ENCODE data around the gene EBLN2. TPM values are rescaled to one million over a fixed set of nuclear protein-coding genes. Genes with fewer than 3 reads are reported as not detected.
A peak's percentile ranks its signal among the peaks of the same experiment; 100 is the strongest.
"Not testable (repeated sequence)": the region's sequence is repeated elsewhere in the genome, so short reads cannot be mapped to it uniquely, and the experiment has no call there.

The EBLN2 gene
- total RNA-seq, 1 donor from 2014 or later, result 13.2 TPM

DNA sequence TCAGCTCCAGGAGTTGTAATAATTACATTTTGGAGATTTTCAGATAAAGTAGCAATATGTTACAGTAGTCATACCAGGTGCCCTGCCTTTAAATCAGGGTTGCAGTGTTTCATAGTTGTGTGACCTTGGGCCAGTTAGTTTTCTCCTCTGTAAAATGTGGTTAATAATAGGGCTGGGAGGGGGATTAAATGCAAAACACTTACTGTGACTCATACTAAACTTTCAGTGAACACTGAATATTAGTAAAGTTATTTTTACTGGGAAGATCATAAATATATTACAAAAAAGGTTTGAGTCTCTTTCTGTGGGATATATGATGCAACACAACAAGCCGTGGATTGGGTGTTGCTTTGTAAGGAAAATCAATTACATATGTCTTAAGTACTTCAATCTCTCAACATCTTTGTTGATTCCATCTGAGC lies 1.1 kb upstream of the EBLN2 start:
- DNase-seq (ENCODE audit: low spot score), result no peak

DNA sequence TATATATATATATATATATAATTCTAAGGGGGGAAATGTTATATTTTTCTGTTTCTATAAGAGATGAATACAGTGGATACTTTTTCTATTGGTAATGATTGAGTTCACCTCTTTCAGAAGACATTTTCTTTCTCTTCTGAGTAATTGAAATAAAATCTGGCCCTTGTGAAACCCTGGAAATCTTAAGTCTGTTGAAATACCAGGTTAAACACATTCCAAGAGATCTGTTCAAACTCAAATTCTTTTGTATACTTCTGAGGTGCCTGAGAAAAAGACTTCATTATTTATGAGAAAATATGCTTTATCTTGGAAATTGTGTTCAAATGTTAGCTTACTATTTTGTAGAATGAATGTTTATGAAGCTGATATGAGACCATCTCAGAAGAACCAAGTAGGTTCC lies 4.8 kb downstream of the EBLN2 start:
- DNase-seq (ENCODE audit: low spot score), result not testable (repeated sequence)

DNA sequence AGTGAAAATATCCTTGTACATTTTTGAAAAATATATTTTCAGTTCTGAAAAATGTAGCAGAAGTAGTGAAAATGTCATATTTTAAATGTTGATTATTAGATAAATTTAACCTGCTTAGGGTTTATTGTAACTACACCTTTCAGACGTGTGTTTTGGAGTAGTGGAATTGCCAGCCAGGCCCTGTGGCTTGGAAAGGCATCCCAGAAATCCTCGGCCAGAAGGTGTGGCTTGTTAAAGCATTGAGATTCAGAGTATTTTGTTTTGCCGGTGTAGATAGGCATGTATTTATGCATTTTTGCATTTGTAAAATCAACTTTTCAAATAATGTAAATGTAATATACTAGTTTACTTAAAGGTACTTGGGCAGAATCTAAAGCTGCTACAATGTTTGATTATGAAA lies 7.0 kb downstream of the EBLN2 start:
- DNase-seq (ENCODE audit: low spot score), result no peak

DNA sequence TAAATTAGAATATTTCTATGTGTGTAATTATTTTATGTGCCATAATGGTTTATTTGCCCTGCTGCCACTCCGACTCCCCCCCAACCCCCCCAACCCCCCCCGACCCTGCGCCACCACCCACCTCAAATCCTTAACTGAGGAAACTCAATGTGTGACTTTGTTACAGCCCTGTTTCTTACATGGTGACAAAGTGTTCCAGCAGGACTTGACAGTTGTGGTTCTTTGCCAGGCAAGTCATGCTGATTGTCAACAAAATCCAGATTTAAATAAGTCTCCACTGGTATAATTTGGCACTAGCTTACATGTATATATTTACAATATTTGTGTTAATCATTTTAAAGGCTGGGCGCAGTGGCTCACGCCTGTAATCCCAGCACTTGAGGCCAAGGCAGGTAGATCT lies 7.7 kb downstream of the EBLN2 start:
- DNase-seq (ENCODE audit: low spot score), result no peak

DNA sequence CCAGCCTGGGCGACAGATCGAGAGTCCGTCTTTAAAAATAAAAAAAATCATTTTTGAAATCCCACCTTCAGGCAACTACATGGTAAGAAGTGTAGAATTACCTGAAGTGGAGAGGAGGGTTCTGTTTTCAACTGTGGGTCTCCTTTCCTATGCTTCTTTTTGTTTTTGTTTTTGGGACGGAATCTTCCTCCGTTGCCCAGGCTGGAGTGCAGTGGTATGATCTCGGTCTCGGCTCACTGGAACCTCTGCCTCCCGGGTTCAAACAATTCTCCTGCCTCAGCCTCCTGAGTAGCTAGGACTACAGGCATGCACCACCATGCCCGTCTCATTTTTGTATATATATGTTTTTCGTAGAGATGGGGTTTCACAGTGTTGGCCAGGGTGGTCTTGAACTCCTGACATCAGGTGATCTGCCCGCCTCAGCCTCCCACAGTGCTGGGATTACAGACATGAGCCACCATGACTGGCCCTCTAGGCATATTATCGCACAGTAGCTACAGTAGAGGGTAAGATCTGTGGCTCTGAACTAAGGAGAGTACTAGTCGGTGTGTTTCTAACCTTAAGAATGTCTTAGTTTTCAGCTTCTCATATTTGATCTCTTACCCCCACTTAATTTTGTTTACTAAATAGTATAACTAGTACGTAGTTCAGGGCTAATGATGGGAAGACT lies 8.5 kb downstream of the EBLN2 start:
- no peak for DNase-seq (ENCODE audit: low spot score)

DNA sequence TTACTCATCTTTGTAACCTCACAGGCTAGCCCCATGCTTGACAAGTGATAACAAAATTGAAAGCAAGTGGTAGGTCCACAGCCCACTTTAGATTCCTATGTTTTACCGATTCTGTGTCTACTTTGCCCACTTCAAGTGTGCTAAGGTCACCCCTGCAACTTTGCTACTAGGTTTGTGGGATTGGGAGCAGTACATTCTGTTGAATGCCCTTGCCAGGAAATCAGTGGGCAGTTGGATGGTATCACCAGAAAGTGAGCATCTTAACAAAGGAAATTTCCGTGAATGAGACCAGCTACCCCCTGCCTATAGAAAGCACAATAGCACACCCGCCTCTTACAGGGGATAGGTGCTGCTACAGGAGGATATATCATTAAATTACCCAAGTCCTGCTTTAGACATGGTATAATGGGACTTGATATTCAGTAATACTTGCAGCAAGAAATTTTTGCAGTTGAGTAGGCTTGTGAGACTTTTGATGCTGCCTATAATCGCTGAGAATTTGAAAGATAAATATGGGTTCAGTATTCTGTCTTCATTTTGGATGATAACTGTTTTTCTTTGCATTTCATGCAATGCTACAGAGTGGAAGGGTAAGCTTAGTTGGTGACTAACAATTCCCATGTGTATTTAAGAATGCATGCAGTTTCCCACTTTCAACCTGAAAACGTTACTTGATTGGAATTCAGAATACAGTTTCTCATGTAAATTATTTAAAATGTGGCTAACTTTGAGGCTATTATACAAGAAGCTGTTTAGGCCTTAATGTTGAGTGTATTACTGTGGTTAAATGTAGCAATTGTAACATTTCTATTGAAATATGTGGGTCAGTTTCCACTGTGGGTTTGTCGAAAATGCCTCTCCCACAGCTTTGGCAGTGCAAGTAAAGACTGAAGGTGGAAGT lies 9.5 kb downstream of the EBLN2 start:
- DNase-seq (ENCODE audit: low spot score), result no peak

DNA sequence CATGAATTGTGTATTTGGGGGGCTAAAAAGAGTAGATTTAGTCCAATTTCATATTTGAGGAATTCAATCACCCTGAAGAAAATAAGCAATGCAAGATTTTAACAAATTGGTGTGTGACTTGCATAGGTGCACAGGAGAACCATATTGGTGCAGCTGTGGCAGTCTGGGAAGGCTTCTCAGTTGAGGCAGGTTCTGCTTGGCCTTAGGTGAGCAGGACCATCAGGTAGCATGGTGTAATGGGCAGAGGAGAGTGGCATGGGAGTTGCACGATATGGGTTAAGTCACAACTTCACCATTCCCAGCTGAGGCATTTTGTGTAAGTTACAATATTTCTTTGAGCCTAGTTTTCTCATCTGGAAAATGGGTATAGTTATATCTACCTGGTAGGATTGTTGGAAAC lies 10.5 kb downstream of the EBLN2 start:
- no peak for DNase-seq (ENCODE audit: low spot score)

DNA sequence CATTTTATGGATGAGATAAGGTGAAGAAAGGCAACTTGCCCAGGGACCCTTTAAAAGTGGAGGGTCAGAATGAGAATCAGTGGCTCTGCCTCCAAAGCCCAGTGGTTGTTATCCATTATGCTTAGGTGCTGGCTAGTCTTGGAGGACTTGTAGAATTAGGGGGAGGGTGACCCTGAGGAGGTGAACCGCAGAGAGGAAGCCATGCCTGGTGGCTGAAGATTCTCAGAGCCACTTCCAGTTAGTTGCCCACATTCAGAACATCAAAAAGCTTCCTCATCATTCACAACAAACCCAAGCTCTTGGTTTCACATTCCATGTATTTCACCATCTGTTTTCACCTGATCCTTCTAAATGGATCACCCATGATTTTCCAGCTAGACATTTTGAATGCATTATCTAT lies 11.2 kb downstream of the EBLN2 start:
- no peak for DNase-seq (ENCODE audit: low spot score)

DNA sequence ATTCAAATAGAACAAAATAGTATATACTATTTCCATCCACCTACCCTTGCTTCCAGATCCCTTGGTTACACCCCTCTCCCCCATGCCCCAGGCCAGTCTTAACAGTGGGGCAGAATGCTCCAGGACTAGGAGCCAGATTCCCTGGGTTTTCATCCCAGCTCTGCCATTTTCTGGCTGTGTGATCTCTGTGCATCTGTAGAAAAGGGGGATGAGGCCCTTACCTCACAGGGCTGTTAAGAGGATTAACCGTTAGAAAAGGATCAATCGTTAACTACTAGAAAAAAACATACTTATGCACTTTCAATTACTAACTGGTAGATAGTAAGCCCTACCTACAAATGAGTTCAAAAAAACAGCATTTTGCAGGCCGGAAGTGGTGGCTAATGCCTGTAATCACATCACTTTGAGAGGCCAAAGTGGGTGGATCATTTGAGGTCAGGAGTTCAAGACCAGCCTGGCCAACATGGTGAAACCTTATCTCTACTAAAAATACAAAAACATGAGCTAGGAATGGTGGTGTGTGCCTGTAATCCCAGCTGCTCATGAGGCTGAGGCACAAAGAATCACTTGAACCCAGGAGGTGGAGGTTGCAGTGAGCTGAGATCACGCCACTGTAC lies 11.7 kb downstream of the EBLN2 start:
- DNase-seq (ENCODE audit: low spot score), result no peak

DNA sequence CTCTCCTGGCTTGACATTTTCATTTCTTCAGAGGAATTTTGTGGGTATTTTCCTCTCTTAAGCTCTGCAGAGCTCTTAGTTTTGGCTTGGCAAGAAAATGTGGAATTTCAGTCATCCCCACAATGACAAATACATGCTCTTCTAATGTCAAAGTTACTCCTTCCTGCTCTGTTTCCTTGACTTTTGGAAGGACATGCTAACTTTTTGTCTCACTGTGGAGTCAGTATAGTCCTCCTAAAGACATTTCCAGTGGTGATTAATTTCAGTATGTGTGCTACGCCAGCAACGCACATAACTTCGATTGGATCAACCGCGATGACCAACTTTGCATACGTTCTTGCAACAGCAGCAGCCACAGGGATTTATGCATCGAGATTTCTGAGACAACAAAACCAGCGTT lies 13.3 kb downstream of the EBLN2 start:
- DNase-seq (ENCODE audit: low spot score), result no peak

DNA sequence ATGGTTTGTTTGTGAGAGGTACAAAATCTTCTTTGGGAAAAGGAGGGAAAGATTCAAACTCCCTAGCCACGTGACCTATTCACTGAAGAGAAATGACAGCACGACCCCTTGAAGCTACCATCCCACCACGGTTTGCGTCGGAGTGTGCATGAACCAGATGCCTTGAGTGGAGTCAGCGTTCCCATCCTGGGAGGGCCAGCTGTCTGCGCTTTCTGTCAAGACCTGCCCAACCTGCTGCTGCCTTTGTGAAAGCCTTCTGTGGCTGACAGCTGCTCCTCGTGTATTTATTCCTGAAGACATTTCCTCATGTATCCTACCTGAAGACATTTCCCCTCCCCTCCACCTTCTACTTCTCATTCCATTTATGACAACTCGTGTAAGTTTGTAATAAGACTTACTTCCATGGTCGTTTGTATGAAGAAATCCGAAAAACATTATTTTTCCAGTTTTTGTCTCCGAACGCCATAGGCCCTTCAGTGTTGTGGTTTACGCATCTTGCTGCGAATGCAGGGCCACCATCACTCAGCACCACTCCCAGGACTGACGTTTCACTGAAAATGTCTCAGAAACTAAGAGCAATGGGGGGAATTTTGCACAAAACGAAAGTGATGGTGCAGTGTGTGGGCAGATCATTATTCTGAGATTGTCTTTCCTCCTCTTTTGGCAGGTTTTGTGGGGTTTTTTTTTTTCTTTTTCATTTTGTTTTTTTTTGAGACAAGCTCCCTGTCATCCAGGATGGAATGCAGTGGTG lies 18.9 kb downstream of the EBLN2 start:
- DNase-seq (ENCODE audit: low spot score), result no peak

DNA sequence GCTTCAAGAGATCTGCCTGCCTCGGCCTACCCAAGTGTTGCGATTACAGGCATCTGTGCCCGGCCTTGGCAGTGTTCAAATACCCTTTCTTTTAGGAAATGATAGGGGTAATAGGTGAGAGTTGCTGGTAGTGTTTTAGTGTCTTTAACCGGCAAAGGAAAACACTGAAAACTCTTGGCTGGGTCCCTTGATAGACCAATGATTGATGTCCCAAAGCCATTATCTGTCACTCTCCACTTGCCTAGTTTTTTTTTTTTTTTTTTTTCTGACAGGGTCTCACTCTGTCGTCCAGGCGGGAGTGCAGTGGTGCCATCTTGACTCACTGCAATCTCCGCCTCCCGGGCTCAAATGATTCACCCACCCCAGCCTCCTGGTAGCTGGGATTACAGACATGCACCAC lies 19.7 kb downstream of the EBLN2 start:
- DNase-seq (ENCODE audit: low spot score), result no peak

DNA sequence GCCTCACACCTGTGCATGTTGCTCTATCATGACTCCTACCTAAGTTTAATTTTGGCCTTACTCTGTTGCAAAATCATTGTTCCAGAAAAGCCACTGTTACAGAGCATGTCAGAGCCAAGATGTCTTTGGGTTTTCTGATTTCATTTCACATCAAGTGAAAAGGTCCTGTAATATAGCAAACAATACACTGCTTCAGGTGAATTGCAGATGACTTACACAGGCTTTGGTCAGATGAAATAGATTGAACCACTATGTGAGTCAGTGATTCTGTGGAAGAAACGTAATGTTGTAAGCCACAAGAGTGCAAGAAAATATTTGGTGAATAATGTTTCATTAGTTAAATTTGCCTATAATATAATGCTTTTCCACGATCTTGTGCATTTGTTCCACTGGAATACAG lies 22.7 kb downstream of the EBLN2 start:
- DNase-seq (ENCODE audit: low spot score), result no peak

DNA sequence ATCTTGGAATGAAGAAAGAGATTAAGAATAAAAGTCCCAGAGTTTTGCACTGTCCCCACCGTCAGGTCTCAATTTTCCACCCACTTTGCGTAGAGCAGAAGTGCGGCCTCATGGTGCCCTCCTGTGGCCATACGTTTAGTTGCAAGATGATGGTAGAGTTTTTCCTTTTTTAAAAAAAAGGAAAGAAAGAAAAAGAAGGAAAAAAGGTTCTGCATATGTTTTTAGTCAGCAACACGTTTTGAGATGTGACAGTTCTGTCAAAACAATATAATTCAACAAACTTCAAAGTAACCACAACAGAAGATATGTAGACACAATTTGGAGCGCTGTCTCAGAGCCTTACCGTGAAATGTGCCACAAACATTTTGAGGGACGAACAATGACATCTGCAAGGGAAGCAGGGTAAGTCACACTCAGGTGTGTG lies 24.6 kb downstream of the EBLN2 start:
- DNase-seq (ENCODE audit: low spot score), result peak; percentile 40

DNA sequence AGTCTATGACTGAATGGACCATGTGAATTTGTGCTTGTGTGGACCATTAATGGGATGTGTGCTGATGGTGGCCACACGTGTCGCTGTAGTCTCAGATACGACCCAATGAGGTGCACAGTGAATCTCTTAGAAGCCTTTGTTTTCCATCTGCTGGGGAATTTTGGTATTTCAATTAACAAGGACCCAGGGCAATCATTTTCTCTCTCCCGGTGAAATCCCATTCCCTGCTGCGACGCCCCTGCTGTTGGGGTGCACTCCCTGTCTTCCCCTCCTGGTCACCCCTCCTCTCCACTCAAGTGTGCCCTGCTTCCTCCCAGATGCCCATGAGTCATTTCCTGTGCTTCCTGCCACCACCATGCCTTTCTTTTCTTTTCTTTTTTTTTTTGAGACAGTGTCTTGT lies 32.7 kb downstream of the EBLN2 start:
- DNase-seq (ENCODE audit: low spot score), result no peak

DNA sequence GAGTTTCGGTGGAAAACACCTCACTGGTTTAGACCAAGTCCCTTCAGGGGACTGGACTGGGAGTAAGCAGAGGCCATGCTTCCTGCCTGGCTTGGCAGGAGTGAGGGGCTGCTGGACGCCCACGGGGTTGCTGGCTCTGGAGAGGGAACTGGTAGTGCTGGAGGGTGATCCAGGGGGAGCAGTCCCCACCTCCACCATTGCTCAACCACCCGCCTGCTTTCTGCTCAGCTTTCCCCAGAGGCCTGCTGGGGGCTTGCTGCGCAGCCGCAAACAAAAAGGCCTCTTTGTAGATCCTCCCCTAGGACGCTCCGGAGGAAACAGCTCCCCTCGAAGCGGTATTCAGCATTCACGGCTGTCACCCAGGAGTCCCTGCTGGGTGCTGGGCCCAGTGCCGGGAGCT lies 33.5 kb downstream of the EBLN2 start:
- no peak for DNase-seq (ENCODE audit: low spot score)

DNA sequence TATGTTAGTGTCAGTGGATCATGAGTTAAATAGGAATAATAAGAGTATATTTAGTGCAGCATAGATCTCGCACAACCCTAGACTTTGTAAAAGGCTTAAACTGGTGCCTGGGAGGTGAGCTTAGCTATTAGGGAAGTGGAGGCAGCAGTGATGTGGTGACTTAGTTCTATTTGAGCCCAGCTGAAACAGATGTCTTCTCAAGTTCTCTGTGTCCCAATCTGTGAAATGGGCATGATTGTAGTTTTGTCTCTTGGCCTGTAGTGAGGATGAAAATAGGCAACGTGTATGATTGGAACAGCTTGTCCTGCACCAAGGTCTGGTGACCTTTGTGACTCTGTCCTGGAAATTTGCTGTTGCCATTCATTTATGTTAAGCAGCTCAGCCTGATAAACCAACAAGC lies 34.7 kb downstream of the EBLN2 start:
- no peak for DNase-seq (ENCODE audit: low spot score)

DNA sequence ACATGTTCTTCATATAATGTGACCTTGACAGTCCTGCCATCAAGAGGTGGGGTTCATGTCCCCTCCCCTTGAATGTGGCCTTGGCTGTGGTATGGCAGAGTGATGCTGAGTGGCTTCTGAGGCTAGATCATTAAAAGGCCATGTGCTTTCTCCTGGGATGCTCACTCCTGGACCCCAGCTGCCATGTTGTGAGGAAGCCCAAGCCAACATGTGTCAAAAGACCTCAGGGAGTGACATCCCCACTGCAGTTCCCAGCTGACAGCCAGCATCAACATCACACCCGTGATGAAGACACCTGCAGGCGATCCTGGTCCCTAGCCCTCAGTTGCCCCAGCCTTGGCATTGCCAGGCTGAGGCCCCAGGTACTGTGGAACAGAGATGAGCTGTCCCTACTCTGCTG lies 36.6 kb downstream of the EBLN2 start:
- DNase-seq (ENCODE audit: low spot score), result no peak

DNA sequence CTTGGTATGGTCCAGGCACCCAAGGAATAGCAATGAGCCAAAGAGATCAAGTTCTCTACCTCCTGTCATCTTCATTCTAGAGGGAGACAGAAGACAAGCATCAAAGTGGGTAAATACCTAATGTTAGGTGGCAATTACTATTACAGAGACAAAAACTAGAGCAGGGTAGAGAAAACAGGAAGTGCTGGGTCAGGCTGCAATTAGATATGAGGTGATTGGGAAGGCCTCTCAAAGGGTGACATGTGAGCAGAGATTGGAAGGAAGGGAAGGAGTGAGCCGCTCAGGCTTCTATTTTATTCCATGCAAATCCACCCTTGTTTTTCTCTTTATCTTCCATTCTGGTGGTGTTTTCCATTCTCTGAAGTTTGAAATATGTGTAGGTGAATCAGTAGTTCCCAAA lies 37.4 kb downstream of the EBLN2 start:
- no peak for DNase-seq (ENCODE audit: low spot score)

DNA sequence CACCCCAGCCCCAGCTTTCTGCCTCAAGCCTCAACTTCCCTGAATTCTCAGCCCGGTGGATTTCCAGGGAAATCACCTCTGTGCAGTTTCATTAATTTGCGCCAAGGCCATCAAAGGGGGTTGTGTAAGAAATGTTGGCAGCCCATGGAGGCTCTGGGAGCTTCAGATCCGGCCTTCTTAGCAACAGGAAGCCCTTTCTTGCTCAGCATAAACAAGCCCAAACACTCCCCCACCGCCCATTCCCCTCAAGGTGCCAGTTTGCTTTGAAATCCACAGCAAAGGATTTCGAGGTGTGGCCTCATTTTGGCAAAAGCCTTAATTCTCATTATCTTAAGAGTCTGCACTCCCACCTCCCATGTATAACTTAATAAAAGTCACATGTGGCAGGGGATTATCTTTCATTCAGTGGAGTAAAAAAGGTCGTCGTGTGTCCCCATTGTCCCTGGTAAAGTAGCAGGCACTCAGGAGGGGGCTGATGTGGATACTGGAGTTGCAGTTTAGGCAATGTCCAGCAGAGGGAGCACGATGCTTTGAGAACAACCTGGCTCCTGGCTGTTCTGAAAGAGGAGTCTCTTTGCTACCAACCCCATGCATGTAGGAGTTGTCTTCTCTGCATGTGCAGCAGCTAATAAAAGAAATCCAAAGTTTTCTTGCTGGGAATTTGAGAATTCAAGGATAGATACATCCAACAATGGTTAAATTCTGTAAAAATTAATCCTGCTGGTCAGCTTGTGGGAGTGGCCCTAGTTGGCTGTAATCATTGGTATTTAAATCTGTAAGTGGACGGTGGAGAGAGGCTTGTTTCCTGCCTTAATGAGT lies 39.5 kb downstream of the EBLN2 start:
- DNase-seq (ENCODE audit: low spot score), result peak; percentile 89

DNA sequence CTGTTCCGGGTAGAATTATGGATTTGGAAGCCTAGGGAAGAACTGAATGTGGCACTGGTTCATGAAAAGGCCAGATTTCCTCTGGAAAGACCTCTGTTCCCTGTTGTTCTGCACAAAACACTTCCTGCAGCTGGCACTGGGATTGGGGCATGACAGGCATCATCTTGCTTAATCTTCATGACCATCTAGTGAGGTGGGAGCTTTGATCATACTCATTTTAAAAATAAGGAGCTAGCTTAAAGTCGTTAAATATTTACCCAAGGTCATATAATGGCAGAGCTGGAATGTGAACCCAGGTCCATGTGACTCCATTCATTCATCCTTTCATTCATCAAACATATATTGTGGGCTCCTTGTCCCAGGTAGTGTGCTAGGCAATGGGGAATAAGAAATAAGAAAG lies 40.4 kb downstream of the EBLN2 start:
- no peak for DNase-seq (ENCODE audit: low spot score)
